ENCODE results near the gene HYAL3.

Gene HYAL3

DNA sequence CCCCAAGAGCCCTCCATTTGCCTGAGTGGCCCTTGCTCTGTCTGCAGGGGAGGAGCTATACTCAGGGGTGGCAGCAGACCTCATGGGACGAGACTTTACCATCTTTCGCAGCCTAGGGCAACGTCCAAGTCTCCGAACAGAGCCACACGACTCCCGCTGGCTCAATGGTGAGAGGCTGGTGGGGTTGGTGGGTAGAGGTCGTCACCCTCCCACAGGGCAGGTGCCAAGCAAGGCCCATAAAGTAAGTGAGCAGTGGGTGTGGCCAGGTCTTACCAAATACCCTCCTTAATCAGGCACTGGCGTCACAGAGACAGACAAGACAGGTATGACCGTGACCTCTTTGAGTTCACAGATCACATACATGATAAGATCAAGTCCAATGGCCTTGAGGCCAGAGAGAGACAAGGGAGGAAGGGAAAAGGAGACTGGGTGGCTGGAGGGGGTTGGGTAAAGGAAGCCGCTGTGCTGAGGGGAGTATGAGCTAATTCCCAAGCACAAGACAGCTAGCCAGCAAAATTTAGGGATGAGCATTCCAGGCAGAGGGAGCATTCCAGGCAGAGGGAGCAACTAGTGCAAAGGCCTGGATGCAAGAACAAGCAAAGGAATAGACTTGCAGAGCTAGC lies 27.8 kb downstream of the HYAL3 start:
- TF ChIP-seq, protein P1, sequence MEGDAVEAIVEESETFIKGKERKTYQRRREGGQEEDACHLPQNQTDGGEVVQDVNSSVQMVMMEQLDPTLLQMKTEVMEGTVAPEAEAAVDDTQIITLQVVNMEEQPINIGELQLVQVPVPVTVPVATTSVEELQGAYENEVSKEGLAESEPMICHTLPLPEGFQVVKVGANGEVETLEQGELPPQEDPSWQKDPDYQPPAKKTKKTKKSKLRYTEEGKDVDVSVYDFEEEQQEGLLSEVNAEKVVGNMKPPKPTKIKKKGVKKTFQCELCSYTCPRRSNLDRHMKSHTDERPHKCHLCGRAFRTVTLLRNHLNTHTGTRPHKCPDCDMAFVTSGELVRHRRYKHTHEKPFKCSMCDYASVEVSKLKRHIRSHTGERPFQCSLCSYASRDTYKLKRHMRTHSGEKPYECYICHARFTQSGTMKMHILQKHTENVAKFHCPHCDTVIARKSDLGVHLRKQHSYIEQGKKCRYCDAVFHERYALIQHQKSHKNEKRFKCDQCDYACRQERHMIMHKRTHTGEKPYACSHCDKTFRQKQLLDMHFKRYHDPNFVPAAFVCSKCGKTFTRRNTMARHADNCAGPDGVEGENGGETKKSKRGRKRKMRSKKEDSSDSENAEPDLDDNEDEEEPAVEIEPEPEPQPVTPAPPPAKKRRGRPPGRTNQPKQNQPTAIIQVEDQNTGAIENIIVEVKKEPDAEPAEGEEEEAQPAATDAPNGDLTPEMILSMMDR (IDR thresholded peaks at IDR 0.05; ENCODE audit: insufficient read depth, missing control alignments): no peak
- no peak for DNase-seq (ENCODE audit: insufficient read length, low spot score)
- no peak for FAIRE-seq

DNA sequence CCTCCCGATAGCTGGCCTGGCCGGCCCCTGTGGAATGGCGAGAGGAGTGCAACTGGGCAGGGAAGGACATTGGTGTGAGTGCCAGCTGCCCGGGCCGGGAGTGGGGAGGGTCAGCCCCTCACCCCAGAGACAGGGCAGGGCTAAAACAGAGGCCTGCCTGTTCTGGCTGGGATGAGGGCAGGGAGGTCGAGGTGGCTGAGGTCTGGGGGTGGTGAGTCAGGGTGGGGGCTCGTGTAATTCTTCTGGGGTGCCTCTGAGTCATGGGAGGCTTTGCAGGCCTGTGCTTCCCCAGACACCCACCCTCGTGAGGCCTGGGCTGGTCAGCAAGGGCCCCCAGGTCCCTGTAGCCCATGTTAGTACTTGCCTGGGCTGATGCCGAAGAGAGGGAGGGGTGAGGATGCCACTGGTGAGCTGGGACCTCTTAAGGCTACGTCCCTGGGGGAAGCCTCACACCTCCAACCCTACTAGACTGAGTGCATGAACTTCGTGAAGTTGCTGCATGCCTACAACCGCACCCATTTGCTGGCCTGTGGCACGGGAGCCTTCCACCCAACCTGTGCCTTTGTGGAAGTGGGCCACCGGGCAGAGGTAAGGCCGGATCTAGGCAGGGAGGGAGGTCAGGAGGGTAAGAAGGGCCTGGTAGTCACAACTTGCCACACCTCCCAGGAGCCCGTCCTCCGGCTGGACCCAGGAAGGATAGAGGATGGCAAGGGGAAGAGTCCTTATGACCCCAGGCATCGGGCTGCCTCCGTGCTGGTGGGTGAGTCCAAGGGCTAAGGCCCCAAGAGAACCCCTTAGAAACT lies 28.6 kb downstream of the HYAL3 start:
- DNase-seq (ENCODE audit: insufficient read length, low spot score) (no peak), FAIRE-seq (no peak)
- TF ChIP-seq, protein P1 (IDR thresholded peaks at IDR 0.05; ENCODE audit: insufficient read depth, missing control alignments): no peak

DNA sequence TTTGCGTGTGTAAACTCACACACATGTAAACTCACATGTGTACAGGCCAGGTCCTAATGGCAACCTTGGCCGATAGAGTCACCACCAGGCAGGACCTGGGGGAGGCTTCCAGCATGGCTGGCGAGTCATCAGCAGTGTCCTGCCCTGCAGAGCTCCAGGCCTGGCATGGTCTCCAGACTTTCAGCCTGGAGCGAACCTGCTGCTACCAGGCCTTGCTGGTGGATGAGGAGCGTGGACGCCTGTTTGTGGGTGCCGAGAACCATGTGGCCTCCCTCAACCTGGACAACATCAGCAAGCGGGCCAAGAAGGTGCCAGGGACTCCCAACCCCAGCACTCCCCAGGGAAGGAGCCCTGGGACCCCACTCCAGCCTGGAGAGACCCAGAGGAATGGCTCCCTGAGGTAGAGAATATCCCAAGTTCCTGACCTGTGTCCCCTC lies 29.2 kb downstream of the HYAL3 start:
- DNase-seq (ENCODE audit: insufficient read length, low spot score) (no peak), FAIRE-seq (no peak)

DNA sequence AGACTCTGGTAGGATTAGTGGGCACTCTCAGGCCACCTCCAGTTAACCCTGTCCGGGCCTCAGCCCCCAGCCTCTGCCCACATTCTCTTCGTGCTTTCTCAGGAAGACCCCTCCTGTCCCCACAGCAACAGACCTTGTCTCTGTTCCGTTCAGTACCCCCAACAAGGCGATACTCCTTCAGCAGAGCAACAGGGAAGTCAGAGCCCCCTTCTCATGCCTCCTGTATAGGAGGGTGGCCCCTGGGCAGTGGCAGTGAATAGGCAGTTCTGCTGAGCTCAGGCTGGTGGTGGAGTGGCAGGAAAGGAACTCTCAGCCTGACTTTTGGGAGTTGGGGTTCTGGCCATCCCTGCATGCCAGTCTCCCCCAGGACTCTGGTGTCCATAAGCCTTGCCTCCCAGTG lies 29.7 kb downstream of the HYAL3 start:
- DNase-seq (ENCODE audit: insufficient read length, low spot score): no peak
- TF ChIP-seq, protein P1 (IDR thresholded peaks at IDR 0.05; ENCODE audit: insufficient read depth, missing control alignments): no peak
- FAIRE-seq: no peak

More for the DNA sequence above, 29.2 kb downstream of the HYAL3 start:
- TF ChIP-seq, protein P1 (IDR thresholded peaks at IDR 0.05; ENCODE audit: insufficient read depth, missing control alignments): no peak

DNA sequence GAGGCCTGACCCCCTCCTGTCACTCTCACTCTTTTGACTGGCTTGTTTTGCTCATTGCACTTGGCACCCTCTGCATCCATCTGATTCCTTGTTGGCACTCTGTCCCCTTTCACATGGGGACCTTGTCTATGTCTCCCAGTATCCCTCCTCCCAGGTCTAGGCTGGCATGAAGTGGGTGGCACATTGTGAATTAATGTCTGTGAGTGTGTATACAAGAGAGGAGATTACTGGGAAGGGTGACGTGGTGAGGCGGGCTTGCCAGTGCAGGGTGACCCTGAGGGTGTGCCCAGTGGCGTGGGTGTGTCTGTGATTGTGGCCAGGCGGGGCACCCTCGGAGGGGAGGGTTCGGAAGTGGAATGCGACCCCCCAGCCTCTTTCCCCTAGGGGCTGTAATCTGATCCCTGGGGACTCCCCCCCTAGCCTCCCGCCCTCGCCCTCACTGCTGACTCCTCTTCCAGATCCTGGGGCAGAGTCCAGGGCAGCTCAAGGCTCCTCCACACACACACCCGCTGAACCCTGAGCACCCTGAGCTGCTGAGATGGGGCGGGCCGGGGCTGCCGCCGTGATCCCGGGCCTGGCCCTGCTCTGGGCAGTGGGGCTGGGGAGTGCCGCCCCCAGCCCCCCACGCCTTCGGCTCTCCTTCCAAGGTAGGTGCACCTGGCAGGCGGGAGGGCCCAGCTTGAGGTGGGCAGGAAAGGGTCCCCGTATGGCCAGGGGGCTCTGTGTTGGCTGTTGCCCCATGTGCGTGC lies 30.3 kb downstream of the HYAL3 start, which contains the start of gene SEMA3B:
Gene SEMA3B (plus strand): TSS at position 445 of the 749 bp plus-strand sequence. CDS start 94 bp downstream, at position 539.
- DNase-seq (ENCODE audit: insufficient read length, low spot score) (no peak), FAIRE-seq (no peak)
- TF ChIP-seq, protein P1 (IDR thresholded peaks at IDR 0.05; ENCODE audit: insufficient read depth, missing control alignments): no peak

DNA sequence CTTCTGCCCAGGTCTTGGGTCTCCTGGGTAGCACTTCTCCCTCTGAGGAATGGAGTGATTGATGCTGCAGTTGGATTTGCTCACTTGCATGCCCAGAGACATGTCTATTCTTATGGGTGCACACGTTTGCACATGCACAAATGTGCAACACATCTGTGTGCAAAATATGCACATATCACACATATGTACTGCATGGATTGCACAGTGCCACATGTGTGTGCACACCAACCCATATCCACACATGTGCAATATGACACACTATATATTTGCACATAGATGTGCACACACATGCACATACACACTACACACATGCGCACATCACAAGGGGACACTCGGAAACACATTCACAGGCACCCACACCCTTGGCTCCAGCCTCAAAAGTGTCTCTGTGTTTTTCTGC lies 30.9 kb downstream of the HYAL3 start:
- no peak for FAIRE-seq
- DNase-seq (ENCODE audit: insufficient read length, low spot score): no peak
- TF ChIP-seq, protein P1 (IDR thresholded peaks at IDR 0.05; ENCODE audit: insufficient read depth, missing control alignments): no peak
